ENCODE results near the gene DBF4B. TPM values are rescaled to one million over a fixed set of nuclear protein-coding genes. Genes with fewer than 3 reads are reported as not detected.
A peak's percentile ranks its signal among the peaks of the same experiment; 100 is the strongest.

DBF4B gene
- total and polyA plus RNA-seq, 2 of the 13 experiments (the other 11 are each of a cell fraction or from before 2014, with no cell fraction given) = 11.7 to 13.2 TPM

DNA sequence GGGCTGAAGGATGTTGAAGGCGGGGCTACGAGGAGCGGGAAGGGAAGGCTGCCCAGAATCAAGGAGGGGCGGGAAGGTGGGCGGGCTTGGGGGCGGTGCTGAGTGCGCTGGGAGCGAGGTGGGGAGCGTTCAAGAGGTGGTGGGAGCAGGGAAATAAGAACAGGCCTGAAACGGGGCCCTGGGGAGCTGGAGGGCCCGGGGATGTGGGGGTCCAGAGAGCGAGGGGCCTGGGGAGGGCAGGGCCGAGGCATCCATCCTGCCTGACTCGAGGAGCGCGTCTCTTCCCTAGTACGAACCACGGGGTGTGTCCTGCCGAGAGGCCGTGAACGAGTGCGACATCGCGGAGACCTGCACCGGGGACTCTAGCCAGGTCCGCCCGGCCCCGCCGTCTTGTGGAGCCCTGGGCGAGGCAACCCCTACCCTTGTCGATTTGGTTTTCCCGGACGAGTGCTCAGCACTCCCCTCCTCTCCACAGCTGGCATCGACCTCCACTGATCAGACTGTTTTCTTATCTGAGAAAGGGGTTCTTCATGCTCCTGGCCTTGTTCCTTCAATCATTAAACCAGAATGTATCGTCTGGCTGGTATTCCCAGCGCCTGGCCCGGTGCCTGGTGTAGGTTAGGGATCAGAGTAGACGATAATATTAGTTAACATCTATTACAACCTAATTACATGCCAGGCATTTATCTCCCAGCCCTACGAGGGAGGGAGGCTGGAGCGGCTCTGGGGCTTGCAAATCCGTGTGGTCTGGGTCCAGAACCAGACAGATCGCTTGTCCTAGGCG, 67.6 kb downstream of the DBF4B start (continued):
- 0 out of 2 replicates have a peak, but pooled peaks have one; percentile 12 for TF ChIP-seq HHEX (CRISPR knock-in tag; IDR thresholded peaks at IDR 0.05)
- TF ChIP-seq PRDM10 (CRISPR knock-in tag; IDR thresholded peaks at IDR 0.05; ENCODE audit: low read depth) = no peak
- no peak for TF ChIP-seq ZBTB7B (CRISPR knock-in tag; IDR thresholded peaks at IDR 0.05)
- TF ChIP-seq, protein P1, sequence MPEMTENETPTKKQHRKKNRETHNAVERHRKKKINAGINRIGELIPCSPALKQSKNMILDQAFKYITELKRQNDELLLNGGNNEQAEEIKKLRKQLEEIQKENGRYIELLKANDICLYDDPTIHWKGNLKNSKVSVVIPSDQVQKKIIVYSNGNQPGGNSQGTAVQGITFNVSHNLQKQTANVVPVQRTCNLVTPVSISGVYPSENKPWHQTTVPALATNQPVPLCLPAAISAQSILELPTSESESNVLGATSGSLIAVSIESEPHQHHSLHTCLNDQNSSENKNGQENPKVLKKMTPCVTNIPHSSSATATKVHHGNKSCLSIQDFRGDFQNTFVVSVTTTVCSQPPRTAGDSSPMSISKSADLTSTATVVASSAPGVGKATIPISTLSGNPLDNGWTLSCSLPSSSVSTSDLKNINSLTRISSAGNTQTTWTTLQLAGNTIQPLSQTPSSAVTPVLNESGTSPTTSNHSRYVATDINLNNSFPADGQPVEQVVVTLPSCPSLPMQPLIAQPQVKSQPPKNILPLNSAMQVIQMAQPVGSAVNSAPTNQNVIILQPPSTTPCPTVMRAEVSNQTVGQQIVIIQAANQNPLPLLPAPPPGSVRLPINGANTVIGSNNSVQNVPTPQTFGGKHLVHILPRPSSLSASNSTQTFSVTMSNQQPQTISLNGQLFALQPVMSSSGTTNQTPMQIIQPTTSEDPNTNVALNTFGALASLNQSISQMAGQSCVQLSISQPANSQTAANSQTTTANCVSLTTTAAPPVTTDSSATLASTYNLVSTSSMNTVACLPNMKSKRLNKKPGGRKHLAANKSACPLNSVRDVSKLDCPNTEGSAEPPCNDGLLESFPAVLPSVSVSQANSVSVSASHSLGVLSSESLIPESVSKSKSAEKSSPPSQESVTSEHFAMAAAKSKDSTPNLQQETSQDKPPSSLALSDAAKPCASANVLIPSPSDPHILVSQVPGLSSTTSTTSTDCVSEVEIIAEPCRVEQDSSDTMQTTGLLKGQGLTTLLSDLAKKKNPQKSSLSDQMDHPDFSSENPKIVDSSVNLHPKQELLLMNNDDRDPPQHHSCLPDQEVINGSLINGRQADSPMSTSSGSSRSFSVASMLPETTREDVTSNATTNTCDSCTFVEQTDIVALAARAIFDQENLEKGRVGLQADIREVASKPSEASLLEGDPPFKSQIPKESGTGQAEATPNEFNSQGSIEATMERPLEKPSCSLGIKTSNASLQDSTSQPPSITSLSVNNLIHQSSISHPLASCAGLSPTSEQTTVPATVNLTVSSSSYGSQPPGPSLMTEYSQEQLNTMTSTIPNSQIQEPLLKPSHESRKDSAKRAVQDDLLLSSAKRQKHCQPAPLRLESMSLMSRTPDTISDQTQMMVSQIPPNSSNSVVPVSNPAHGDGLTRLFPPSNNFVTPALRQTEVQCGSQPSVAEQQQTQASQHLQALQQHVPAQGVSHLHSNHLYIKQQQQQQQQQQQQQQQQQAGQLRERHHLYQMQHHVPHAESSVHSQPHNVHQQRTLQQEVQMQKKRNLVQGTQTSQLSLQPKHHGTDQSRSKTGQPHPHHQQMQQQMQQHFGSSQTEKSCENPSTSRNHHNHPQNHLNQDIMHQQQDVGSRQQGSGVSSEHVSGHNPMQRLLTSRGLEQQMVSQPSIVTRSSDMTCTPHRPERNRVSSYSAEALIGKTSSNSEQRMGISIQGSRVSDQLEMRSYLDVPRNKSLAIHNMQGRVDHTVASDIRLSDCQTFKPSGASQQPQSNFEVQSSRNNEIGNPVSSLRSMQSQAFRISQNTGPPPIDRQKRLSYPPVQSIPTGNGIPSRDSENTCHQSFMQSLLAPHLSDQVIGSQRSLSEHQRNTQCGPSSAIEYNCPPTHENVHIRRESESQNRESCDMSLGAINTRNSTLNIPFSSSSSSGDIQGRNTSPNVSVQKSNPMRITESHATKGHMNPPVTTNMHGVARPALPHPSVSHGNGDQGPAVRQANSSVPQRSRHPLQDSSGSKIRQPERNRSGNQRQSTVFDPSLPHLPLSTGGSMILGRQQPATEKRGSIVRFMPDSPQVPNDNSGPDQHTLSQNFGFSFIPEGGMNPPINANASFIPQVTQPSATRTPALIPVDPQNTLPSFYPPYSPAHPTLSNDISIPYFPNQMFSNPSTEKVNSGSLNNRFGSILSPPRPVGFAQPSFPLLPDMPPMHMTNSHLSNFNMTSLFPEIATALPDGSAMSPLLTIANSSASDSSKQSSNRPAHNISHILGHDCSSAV (CRISPR knock-in tag; IDR thresholded peaks at IDR 0.05; ENCODE audit: borderline replicate concordance) = no peak
- TF ChIP-seq, protein P2, sequence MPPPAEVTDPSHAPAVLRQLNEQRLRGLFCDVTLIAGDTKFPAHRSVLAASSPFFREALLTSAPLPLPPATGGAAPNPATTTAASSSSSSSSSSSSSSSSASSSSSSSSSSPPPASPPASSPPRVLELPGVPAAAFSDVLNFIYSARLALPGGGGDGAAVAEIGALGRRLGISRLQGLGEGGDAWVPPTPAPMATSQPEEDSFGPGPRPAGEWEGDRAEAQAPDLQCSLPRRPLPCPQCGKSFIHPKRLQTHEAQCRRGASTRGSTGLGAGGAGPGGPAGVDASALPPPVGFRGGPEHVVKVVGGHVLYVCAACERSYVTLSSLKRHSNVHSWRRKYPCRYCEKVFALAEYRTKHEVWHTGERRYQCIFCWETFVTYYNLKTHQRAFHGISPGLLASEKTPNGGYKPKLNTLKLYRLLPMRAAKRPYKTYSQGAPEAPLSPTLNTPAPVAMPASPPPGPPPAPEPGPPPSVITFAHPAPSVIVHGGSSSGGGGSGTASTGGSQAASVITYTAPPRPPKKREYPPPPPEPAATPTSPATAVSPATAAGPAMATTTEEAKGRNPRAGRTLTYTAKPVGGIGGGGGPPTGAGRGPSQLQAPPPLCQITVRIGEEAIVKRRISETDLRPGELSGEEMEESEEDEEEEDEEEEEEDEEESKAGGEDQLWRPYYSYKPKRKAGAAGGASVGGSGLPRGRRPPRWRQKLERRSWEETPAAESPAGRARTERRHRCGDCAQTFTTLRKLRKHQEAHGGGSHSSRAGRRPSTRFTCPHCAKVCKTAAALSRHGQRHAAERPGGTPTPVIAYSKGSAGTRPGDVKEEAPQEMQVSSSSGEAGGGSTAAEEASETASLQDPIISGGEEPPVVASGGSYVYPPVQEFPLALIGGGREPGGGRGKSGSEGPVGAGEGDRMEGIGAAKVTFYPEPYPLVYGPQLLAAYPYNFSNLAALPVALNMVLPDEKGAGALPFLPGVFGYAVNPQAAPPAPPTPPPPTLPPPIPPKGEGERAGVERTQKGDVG (CRISPR knock-in tag; IDR thresholded peaks at IDR 0.05; ENCODE audit: borderline replicate concordance) = no peak
- no peak for TF ChIP-seq RFXANK (CRISPR knock-in tag; IDR thresholded peaks at IDR 0.05)
- no peak for TF ChIP-seq ISL2 (CRISPR knock-in tag; IDR thresholded peaks at IDR 0.05)
- TF ChIP-seq MAF1 (CRISPR knock-in tag; IDR thresholded peaks at IDR 0.05; ENCODE audit: borderline replicate concordance) = no peak
- TF ChIP-seq ZNF512B (CRISPR knock-in tag; IDR thresholded peaks at IDR 0.05; ENCODE audit: borderline replicate concordance) = no peak
- TF ChIP-seq ZNF530 (CRISPR knock-in tag; IDR thresholded peaks at IDR 0.05; ENCODE audit: low read depth) = no peak

All from HepG2 (cell line).